Cardiac fibroblast (primary cell): ENCODE data around the gene NUAK1.

ENCODE experiments used
- DNase-seq, 2 donors: peaks; one replicate each; pipeline versions ENCODE4 v3.0.0 to v3.0.0-alpha.2; 2010; ENCODE audit warnings: low read depth in 2 of 2
- H3K4me3 ChIP-seq, 2 donors: replicated peaks in 1 of 2; 1 replicate in 1 of 2; 2 replicates in 1 of 2; pipeline ENCODE4 v1.5.1; 2011; ENCODE audit warnings: low read depth in 2 of 2, low read length in 2 of 2, mild to moderate bottlenecking in 2 of 2, moderate library complexity in 1 of 2
- TF ChIP-seq, protein P1 (sequence below): IDR thresholded peaks from one replicate; pipeline ENCODE4 v1.5.1; 2011; ENCODE audit warnings: low read depth, mild to moderate bottlenecking, low read length, inconsistent platforms

NUAK1 gene

DNA sequence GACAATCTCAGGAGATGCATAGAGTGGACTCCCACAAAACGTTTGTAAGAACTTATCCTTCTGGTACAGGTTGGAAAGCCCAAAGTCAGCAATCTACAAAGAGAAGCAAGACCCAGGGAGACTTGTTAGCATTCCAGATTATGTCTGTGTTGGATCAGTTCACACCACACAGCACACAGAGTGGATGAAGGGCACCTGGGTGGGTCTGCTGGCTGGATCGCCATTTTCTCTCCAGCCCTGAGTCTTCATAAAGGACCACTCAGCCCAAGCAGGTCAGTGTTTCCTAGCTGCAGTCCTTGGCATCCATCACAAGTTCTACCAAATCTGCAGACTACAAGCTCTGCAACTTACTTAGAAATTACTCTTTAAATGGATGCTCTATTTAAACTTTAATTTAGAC is 66.0 kb downstream of the NUAK1 start:
- no peak overlapping the region for H3K4me3 ChIP-seq
- no peak for DNase-seq
- TF ChIP-seq, protein P1, sequence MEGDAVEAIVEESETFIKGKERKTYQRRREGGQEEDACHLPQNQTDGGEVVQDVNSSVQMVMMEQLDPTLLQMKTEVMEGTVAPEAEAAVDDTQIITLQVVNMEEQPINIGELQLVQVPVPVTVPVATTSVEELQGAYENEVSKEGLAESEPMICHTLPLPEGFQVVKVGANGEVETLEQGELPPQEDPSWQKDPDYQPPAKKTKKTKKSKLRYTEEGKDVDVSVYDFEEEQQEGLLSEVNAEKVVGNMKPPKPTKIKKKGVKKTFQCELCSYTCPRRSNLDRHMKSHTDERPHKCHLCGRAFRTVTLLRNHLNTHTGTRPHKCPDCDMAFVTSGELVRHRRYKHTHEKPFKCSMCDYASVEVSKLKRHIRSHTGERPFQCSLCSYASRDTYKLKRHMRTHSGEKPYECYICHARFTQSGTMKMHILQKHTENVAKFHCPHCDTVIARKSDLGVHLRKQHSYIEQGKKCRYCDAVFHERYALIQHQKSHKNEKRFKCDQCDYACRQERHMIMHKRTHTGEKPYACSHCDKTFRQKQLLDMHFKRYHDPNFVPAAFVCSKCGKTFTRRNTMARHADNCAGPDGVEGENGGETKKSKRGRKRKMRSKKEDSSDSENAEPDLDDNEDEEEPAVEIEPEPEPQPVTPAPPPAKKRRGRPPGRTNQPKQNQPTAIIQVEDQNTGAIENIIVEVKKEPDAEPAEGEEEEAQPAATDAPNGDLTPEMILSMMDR: no peak

DNA sequence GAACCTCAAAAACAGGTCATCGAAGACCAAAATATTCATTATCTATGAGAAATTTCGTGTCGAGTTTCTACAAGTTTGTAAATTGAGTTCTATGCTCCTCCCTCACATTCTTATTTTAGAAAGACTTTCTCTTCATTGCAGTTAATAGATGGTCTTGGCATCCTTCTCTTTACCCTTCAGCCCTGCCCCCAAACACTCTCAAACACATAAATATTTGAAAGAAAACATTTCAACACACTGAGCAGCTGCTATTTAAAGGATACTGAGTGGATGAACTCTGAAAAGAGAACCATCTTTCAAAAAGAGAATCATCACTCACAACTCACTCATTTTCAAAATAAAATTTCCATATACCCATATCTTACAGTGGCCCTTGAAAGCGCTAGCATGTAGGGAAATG is 67.1 kb downstream of the NUAK1 start:
- no peak overlapping the region for H3K4me3 ChIP-seq
- TF ChIP-seq, protein P1: no peak
- peak in 1 of 2 donors; percentile 33 for DNase-seq

DNA sequence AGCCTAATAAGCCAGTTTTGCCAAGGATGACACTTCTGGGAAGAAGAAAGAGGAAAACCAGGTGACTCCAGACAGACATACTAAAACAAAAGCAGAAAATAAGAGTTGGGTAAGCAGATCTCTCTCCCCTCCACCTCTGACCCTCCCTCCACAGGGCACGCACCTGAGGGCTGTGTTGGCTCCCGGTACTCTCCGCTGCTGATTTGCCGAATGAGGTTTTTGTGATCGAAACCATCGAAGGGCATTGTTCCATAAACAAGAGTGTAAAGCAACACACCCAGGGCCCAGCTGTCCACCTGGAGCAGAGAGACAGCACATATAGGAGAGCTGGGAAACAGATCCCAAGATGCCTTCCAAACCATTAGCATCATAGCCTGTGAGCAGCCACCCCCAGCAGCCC is 68.1 kb downstream of the NUAK1 start:
- no peak for DNase-seq
- H3K4me3 ChIP-seq: no peak overlapping the region
- TF ChIP-seq, protein P1: no peak

DNA sequence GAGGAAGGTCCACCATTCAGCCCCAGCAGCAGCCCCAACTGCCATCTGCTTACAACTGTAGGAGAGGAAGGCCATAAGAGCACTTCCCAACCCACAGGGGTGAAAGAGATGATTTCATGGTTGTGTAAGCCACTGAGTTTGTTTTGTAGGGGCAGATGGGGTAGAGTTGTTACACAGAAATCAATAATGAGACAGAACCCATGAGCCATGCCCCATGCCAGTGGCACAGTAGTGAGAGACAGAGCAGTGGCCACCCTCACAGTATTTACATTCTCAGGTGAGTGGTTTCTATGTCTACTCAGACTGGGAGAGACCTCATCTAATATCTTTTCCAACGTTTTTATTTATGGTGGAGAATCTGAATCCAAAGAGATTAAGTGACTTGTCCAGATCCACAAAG is 68.6 kb downstream of the NUAK1 start:
- no peak overlapping the region for H3K4me3 ChIP-seq
- DNase-seq: no peak
- TF ChIP-seq, protein P1: no peak

DNA sequence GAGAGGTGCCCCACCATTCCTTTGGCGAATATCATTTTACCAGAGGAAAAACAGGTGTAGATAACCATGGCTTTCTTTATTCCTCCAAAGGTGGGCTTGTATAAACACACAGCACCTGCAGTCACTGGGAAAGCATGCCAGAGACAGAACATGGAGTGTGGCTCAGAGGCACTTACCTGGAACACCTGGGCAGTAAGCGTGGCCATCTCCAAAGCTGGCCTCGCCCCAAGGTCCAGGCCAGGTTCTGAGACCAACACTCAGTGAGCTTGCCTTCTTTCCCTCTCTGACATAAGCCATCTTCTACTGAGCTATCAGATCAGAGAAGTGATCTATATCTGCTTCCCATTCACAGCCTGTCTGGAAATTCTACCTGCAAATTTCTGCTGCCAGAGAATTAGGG is 70.5 kb downstream of the NUAK1 start:
- TF ChIP-seq, protein P1: no peak
- H3K4me3 ChIP-seq: no peak overlapping the region
- no peak for DNase-seq

DNA sequence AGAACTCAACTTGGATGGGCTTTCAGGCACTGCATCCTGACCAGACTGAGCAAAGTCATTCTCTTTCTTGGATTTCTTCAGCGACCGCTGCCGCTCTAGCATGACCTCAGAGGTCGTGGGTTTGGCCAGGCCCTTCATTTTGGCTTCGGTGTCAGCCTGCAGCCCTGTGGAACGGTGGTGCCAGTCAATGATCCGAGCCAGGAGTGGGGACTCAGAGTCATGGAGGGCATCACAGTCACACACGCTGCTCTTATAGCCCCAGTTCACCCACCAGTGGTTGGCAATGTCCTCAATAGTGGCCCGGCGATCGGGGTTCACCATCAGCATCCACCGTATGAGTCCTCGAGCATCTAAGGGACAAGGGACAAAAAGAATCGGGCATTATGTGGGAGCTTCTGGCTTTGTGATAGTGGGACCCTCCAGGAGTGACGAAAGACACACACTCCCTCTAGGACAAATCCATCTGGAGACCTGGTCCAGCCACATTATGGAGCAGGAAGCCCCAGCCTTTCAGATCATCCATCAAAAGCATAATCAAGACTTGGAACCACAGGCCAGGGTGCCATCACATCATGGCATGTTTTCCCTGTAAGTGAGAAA is 71.0 kb downstream of the NUAK1 start:
- TF ChIP-seq, protein P1: no peak
- H3K4me3 ChIP-seq: no peak overlapping the region
- no peak for DNase-seq

DNA sequence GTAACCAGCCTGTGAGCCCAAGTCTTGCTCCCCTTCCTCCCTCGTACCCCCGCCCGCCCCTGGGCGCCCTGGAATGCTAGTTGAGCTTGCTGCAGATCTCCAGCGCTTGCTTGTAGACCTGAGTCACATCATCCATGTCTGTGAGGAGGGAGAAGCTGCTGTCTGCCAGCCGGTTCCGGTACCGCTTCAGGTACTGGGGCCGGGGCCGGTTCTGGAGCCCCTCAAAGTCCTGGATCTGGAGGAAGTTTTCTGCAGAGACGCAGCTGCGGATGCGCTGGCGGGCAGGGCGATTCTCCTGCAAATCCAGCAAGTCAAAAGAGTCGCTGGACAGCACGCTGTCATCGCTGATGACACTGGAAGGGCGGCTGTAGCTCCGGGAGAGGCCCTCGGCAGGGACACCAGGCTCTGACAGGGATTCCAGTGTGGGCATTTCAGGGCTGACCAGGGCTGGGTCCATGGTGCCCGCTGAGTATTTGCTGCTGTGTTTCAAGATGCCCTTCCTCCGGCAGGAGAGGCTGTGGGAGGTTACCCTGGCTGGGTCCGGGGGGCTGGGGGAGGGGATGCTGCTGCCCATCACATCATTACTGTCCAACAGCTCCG is 71.9 kb downstream of the NUAK1 start:
- DNase-seq: no peak
- TF ChIP-seq, protein P1: no peak
- H3K4me3 ChIP-seq: no peak overlapping the region
